Pons (tissue), 1 donor: Measurements from ENCODE around the gene ACP5.

Source experiments
- DNase-seq: peaks from one replicate; pipeline ENCODE4 v3.0.0-alpha.2; 2016; ENCODE audit warnings: low spot score

The ACP5 gene

GRCh38 chr19:11547929-11548700 lies 29.3 kb downstream of the ACP5 start:
- no peak for DNase-seq

DNA sequence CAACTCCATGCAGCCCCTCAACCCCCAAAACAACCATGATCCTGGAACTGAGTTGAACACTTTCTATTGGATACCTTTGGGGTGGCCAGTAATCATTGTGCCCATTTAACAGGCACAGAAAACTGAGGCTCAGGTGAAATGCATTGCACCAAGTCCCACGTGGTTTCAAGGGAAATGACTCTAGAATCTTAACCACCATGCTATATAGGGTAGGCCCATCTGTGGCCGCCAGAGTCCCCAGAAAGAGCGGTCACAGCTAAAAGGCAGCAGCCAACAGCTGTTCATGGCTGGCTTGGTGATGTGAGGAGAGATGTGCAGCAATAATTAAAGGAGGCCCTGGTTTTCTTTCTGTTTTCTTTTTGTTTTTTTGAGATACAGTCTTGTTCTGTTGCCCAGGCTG lies 36.2 kb downstream of the ACP5 start:
- no peak for DNase-seq

DNA sequence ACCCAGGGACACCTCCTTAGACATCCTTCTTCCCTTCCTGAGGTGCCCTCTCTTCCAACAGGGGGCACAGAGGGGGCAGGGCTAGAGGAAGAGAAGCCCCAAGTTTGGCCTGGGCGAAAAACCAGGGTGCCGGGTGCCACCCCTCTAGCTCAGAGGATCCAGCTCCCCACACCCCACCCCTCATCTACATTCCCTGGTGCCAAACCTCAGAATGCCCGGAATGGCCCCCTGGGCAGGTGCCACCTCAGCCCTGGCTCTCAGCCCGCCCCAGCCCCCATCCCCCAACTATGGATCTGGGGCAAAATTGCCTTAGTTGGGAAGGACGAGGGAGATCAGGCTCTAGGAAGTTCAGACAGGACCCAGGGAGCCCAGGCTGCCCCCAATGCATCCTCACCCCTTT lies 36.8 kb downstream of the ACP5 start:
- no peak for DNase-seq

DNA sequence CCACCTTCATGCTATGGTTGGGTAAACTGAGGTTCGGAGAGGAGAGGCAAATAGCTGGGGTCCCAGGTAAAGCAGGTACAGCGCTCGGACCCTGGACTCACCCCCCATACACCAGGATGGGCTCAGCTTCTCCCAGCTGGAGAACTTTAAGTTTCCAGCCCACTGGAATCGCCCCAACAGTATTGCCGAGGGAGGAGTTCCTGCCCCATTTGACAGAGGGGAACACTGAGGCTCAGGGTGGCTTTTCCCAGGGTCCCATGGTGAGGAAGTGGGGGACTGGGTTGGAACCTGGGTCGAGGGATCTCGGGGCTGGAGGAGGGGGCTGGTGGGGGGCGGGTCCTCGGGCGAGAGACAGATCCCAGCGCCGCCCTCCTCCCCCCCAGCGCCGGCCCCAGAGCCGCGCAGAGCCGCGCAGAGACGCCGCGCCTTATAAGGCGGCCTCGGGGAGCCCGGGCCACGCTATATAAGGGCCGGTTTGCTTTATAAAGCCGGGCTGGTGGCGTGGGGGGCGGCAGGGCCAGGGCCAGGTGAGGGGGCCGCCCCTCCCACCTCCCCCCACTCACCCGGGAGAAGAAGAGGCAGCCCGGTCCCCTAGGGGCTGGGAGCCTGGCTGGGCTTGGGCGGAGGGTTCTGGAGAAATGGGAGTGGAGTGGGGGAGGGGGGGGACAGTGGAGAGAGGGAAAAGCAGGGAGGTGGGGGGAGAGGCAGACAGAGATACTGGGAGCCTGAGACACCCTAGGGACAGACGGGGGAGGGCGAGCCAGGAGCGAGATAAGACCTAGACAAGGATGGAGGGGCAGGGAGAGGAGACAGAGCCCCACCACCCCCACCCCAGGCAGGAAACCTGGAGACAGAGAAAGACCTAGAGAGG lies 37.7 kb downstream of the ACP5 start:
- no peak for DNase-seq

GRCh38 chr19:11538232-11539036 lies 39.0 kb downstream of the ACP5 start, which contains the start of gene CNN1:
CNN1 (plus strand) TSS chr19:11538851; CDS start chr19:11538928, 77 bp downstream.
- no peak for DNase-seq

DNA sequence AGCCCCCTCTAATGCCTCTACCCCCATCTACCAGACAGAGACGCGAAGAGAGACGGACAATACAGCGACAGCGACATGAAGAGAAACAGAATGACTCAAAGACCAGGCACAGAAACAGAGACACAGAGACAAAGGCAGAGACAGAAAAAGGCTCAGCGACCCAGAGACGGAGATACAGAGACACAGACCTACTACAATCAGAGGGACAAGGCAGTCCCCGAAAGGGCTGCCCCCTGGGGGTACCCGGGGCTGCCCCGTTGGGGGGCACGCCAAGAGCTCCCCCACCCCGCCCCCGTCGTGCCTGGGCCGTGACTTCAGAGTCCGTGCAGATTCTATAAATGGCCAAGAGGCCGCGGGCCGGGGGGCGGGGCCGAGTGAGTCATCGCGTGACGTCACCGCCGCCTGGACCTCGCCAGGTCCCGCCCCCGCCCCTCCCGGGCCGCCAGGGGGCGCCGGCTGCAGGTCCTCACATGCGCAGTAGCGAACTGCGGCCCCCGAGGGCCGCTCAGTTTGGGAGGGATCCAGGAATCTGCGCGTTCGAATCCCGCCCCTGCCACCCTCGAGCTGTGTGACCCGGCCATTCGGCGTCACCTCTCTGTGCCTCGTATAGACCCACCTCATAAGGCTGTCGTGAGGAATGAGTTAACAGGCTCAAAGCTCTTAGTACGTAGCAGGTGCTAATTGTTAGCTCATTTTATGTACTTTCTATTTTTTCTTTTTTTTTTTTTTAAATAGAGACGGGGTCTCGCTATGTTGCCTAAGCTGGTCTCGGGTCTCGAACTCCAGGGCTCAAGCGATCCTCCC lies 41.5 kb downstream of the ACP5 start:
- DNase-seq: peak; percentile 79

- no peak for DNase-seq
Observed at GRCh38 chr19:11534948-11535347, 42.5 kb downstream of the ACP5 start.

GRCh38 chr19:11534538-11534937 lies 42.9 kb downstream of the ACP5 start:
- no peak for DNase-seq

GRCh38 chr19:11530432-11530831 lies 47.0 kb downstream of the ACP5 start:
- DNase-seq: peak; percentile 95

DNA sequence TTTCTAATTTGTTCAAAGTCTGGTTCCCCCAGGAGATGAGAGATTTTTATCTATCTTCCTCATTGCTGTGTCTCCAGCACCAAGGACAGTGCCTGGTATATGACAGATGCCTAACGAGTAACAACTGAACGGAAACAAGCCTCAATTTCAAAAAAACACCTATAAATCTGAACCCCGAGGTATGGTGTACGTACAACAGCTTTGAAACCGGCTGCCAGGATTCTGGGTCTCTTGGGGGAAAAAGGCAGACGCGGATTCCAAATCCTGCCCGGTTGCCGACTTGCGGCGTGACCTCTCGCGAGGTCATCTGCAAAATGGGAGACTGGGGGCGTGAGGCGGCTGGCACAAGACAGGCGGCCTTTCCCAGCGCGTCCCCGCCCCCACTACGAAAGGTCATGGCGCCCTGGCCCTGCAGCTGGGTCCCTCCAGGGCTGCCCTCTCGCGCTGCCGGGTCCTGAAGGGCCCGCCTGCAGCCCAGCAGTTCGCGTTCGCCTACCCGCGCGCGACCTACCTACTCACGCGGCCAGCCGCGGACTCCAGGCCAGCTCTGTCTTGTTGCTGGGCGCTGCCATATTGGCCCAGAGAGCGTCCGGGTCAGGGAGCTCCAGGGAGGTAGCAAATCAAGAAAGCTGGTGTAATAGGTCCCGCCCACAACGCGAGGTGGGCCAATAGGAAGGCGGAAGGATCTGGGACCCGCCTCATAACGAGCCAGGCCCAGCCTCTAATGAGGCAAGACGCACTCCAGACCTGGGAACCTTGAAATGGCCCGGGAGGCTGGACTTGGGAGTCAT lies 48.7 kb downstream of the ACP5 start, which contains the start of gene ECSIT:
TSS of gene ECSIT (minus strand) at position 584 of the 791 bp plus-strand sequence. CDS start 9,964 bp downstream, outside the sequence.
- peak; percentile 98 for DNase-seq
